ENCODE measurements around the gene AMZ1.

The AMZ1 gene

GRCh38 chr7:2754912-2755311 lies 66.9 kb downstream of the AMZ1 start:
- Histone ChIP-seq H3K4me2 (ENCODE audit: low read length) (no peak overlapping the region), H3K4me1 (ENCODE audit: low read length) (peaks cover 68% of the 10 kb centered on the region), H2AFZ (ENCODE audit: low read depth, low read length) (no peak overlapping the region), H3K36me3 (replicated peaks; ENCODE audit: low read depth, low read length) (peaks cover 10% of the 10 kb centered on the region), H3K4me3 (ENCODE audit: low read length) (no peak overlapping the region), H3K27ac (ENCODE audit: low read length) (no peak overlapping the region), H4K20me1 (ENCODE audit: insufficient read depth, low read length) (no peaks in the 10 kb centered on the region), H3K9ac (ENCODE audit: low read length) (no peak overlapping the region), H3K79me2 (ENCODE audit: low read length) (peaks cover 13% of the 10 kb centered on the region), H3K9me3 (ENCODE audit: insufficient read depth, low read length) (no peaks in the 10 kb centered on the region), H3K27me3 (ENCODE audit: low read depth, low read length) (no peaks in the 10 kb centered on the region)
- TF ChIP-seq CTCF (IDR thresholded peaks at IDR 0.05; ENCODE audit: low read depth, low read length) (no peak), EZH2phosphoT487 (IDR thresholded peaks at IDR 0.05; ENCODE audit: low read depth) (no peak)

- Histone ChIP-seq H3K27me3 (ENCODE audit: low read depth, low read length) (no peaks in the 10 kb centered on the region), H3K9me3 (ENCODE audit: insufficient read depth, low read length) (no peaks in the 10 kb centered on the region), H3K9ac (ENCODE audit: low read length) (no peak overlapping the region), H2AFZ (ENCODE audit: low read depth, low read length) (no peak overlapping the region), H3K4me1 (ENCODE audit: low read length) (peaks cover 68% of the 10 kb centered on the region), H4K20me1 (ENCODE audit: insufficient read depth, low read length) (no peaks in the 10 kb centered on the region), H3K36me3 (replicated peaks; ENCODE audit: low read depth, low read length) (peaks cover 10% of the 10 kb centered on the region), H3K4me2 (ENCODE audit: low read length) (no peak overlapping the region), H3K79me2 (ENCODE audit: low read length) (peaks cover 9% of the 10 kb centered on the region; the same call in 1 of the 2 replicates), H3K27ac (ENCODE audit: low read length) (no peak overlapping the region), H3K4me3 (ENCODE audit: low read length) (no peak overlapping the region)
- TF ChIP-seq CTCF (IDR thresholded peaks at IDR 0.05; ENCODE audit: low read depth, low read length) = no peak
Observed at GRCh38 chr7:2755531-2755930, 67.5 kb downstream of the AMZ1 start.

- H3K27me3 ChIP-seq (ENCODE audit: low read depth, low read length) = no peaks in the 10 kb centered on the region
- H3K9ac ChIP-seq (ENCODE audit: low read length) = peak overlapping the region; percentile 44; the same call in 1 of the 2 replicates
- TF ChIP-seq CTCF (IDR thresholded peaks at IDR 0.05; ENCODE audit: low read depth, low read length) (no peak), EZH2phosphoT487 (IDR thresholded peaks at IDR 0.05; ENCODE audit: low read depth) (no peak)
- H3K27ac ChIP-seq (ENCODE audit: low read length) = peak overlapping the region; percentile 88
- no peaks in the 10 kb centered on the region for H4K20me1 ChIP-seq (ENCODE audit: insufficient read depth, low read length)
- no peaks in the 10 kb centered on the region for H3K9me3 ChIP-seq (ENCODE audit: insufficient read depth, low read length)
- H3K79me2 ChIP-seq (ENCODE audit: low read length) = peaks cover 8% of the 10 kb centered on the region; the same call in 1 of the 2 replicates
- H3K4me3 ChIP-seq (ENCODE audit: low read length) = peak overlapping the region; percentile 62
- H3K4me2 ChIP-seq (ENCODE audit: low read length) = peak overlapping the region; percentile 78
- H2AFZ ChIP-seq (ENCODE audit: low read depth, low read length) = no peak overlapping the region
- peaks cover 54% of the 10 kb centered on the region for H3K4me1 ChIP-seq (ENCODE audit: low read length)
- peaks cover 10% of the 10 kb centered on the region for H3K36me3 ChIP-seq (replicated peaks; ENCODE audit: low read depth, low read length)
Observed at GRCh38 chr7:2757361-2757903, 69.4 kb downstream of the AMZ1 start.

- H3K79me2 ChIP-seq (ENCODE audit: low read length) = peaks cover 8% of the 10 kb centered on the region; the same call in 1 of the 2 replicates
- peak overlapping the region; percentile 78 for H3K4me2 ChIP-seq (ENCODE audit: low read length)
- TF ChIP-seq EZH2phosphoT487 (IDR thresholded peaks at IDR 0.05; ENCODE audit: low read depth) = no peak
- TF ChIP-seq CTCF (IDR thresholded peaks at IDR 0.05; ENCODE audit: low read depth, low read length) = no peak
- H3K4me1 ChIP-seq (ENCODE audit: low read length) = peaks cover 48% of the 10 kb centered on the region
- H3K4me3 ChIP-seq (ENCODE audit: low read length) = peak overlapping the region; percentile 62
- peak overlapping the region; percentile 88 for H3K27ac ChIP-seq (ENCODE audit: low read length)
- H3K9me3 ChIP-seq (ENCODE audit: insufficient read depth, low read length) = no peaks in the 10 kb centered on the region
- H3K9ac ChIP-seq (ENCODE audit: low read length) = peak overlapping the region; percentile 44
- H3K27me3 ChIP-seq (ENCODE audit: low read depth, low read length) = no peaks in the 10 kb centered on the region
- no peak overlapping the region for H2AFZ ChIP-seq (ENCODE audit: low read depth, low read length)
- no peaks in the 10 kb centered on the region for H4K20me1 ChIP-seq (ENCODE audit: insufficient read depth, low read length)
- H3K36me3 ChIP-seq (replicated peaks; ENCODE audit: low read depth, low read length) = peaks cover 10% of the 10 kb centered on the region
Observed at GRCh38 chr7:2757904-2758672, 70.1 kb downstream of the AMZ1 start.
